ENCODE results near the gene SPINK14. TPM values are rescaled to one million over a fixed set of nuclear protein-coding genes. Genes with fewer than 3 reads are reported as not detected.

SPINK14 gene, protein sequence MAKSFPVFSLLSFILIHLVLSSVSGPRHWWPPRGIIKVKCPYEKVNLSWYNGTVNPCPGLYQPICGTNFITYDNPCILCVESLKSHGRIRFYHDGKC
- total RNA-seq: not detected
- not detected for total RNA-seq (2013)
- 0 reads per million in 29 experiments for total RNA-seq

DNA sequence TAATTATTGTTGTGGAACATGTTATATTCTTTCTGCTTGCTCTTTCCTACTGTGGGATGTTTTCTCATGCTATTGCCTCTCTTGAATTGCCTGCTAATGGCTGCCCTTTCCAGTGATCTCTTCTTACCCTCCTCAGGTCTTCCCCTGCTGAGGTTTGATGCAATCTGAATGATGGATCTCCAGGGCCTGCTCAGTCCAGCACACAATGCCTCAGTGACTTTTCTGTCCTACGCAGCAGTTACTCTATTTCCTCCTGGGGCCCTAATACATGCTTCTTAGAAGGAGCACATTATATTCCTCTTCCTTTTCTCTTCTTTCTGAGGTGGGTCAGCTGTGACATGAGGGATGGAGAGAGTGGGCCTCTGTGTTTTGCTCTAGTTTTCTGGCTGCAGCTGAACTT is at the start of gene SPINK14:
Gene SPINK14 (plus strand): TSS at position 301 of the 400 bp plus-strand sequence. CDS start 1,187 bp downstream, outside the sequence.
- no CpG with 5 or more reads among the region's 1 CpG for WGBS (ENCODE audit: insufficient coverage)
- POLR2A ChIA-PET: no interaction called here

DNA sequence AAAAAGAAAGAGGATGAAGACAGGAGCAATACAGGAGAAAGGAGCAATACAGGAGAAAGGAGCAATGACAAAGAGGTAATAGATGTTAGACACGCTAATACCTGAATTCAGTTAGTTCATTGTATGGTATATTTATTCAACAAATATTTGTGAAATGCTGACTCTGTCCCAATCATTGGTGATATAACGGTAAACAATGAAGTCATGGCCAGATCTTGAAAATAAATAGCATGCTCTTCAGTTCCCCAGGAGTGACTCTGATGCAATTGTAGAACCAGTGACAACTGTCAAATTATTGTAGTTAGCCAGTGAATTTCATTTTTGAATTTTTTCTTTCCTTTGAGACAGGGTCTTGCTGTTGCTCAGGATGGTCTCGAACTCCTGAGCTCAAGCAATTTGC is 48.0 kb upstream of the SPINK14 start:
- H3K4me3 Mint-ChIP-seq: no peak overlapping the region
- H3K36me3 Mint-ChIP-seq: no peaks in the 10 kb centered on the region
- WGBS (ENCODE audit: insufficient coverage): 50% methylated on average over 1 of the region's 3 CpGs

More for the DNA sequence above, at the start of gene SPINK14:
- Histone ChIP-seq H3K27ac (ENCODE audit: low read length) (no peak within 1 kb of the TSS), H3K4me3 (ENCODE audit: control insufficient read depth in 1 of 2, extremely low read depth in 1 of 2, low read length in 1 of 2) (no peak within 1 kb of the TSS), H3K36me3 (ENCODE audit: control insufficient read depth in 2 of 2, extremely low read depth in 1 of 2, insufficient read depth in 1 of 2, low read length in 1 of 2) (no peaks in the 10 kb centered on the region), H3K27me3 (replicated peaks in 1 of 2; ENCODE audit: control insufficient read depth in 2 of 2, extremely low read depth in 1 of 2, insufficient read depth in 2 of 2, low read length in 1 of 2) (no peaks in the 10 kb centered on the region), H3K4me1 (ENCODE audit: control insufficient read depth in 1 of 2, extremely low read depth in 1 of 2, insufficient read depth in 2 of 2, low read length in 2 of 2) (no peaks in the 10 kb centered on the region), H3K9me3 (no peaks in the 10 kb centered on the region)
- Mint-ChIP-seq H3K4me3 (no peak within 1 kb of the TSS), H3K27ac (no peak within 1 kb of the TSS), H3K9me3 (no peaks in the 10 kb centered on the region), H3K4me1 (no peaks in the 10 kb centered on the region), H3K36me3 (no peaks in the 10 kb centered on the region), H3K27me3 (peaks cover 3 to 12% of the 10 kb centered on the region in 2 donors)
- DNase-seq: no peak
- ATAC-seq (replicated peaks in 1 of 4): no peak
- CTCF ChIA-PET: no interaction called here

DNA sequence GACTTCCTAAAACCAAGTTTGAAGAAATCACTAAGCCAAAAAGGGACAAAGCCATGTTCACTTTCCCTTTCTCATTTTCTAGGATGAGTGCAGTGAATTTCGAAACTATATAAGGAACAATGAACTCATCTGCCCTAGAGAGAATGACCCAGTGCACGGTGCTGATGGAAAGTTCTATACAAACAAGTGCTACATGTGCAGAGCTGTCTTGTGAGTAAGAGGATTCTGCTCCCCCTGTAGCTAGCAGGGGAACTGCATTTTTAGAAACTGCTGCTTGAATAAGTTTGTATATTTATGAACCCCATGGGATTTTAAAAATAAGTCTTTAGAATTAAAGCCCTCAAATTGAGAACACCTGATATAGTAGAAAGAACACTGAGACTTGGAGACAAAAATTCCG is 42.7 kb upstream of the SPINK14 start:
- Histone ChIP-seq H3K27ac (ENCODE audit: low read length) (no peak overlapping the region), H3K4me3 (ENCODE audit: control insufficient read depth in 1 of 2, extremely low read depth in 1 of 2, low read length in 1 of 2) (no peak overlapping the region), H3K36me3 (ENCODE audit: control insufficient read depth in 2 of 2, extremely low read depth in 1 of 2, insufficient read depth in 1 of 2, low read length in 1 of 2) (no peaks in the 10 kb centered on the region), H3K9me3 (no peaks in the 10 kb centered on the region), H3K27me3 (replicated peaks in 1 of 2; ENCODE audit: control insufficient read depth in 2 of 2, extremely low read depth in 1 of 2, insufficient read depth in 2 of 2, low read length in 1 of 2) (no peaks in the 10 kb centered on the region), H3K4me1 (ENCODE audit: control insufficient read depth in 1 of 2, extremely low read depth in 1 of 2, insufficient read depth in 2 of 2, low read length in 2 of 2) (no peaks in the 10 kb centered on the region)
- peaks cover 0 to 5% of the 10 kb centered on the region in 2 donors for H3K27me3 Mint-ChIP-seq
- no peak overlapping the region for H3K27ac Mint-ChIP-seq
- ChIA-PET CTCF (no interaction called here), POLR2A (interaction anchor here in 1 of 2 donors (0.6 kb wide), 1 partner anchor 15 kb away, joined by 3 read pairs; no protein-coding TSS in a partner anchor)
- no peak for ATAC-seq (replicated peaks in 1 of 4)
- 11% methylated on average over 1 of the region's 3 CpGs for WGBS (ENCODE audit: insufficient coverage)
- H3K9me3 Mint-ChIP-seq: no peaks in the 10 kb centered on the region
- no peak overlapping the region for H3K4me3 Mint-ChIP-seq
- no peak for DNase-seq
- no peaks in the 10 kb centered on the region for H3K36me3 Mint-ChIP-seq
- H3K4me1 Mint-ChIP-seq: no peaks in the 10 kb centered on the region

More for the DNA sequence above, 48.0 kb upstream of the SPINK14 start:
- Mint-ChIP-seq H3K27ac (no peak overlapping the region), H3K9me3 (no peaks in the 10 kb centered on the region), H3K27me3 (peaks cover 0 to 2% of the 10 kb centered on the region in 2 donors), H3K4me1 (no peaks in the 10 kb centered on the region)
- ChIA-PET CTCF (no interaction called here), POLR2A (no interaction called here)
- DNase-seq: no peak
- no peaks in the 10 kb centered on the region for H3K27me3 ChIP-seq (replicated peaks in 1 of 2; ENCODE audit: control insufficient read depth in 2 of 2, extremely low read depth in 1 of 2, insufficient read depth in 2 of 2, low read length in 1 of 2)
- no peak overlapping the region for H3K4me3 ChIP-seq (ENCODE audit: control insufficient read depth in 1 of 2, extremely low read depth in 1 of 2, low read length in 1 of 2)
- H3K36me3 ChIP-seq (ENCODE audit: control insufficient read depth in 2 of 2, extremely low read depth in 1 of 2, insufficient read depth in 1 of 2, low read length in 1 of 2): no peaks in the 10 kb centered on the region
- no peak overlapping the region for H3K27ac ChIP-seq (ENCODE audit: low read length)
- no peak for ATAC-seq (replicated peaks in 1 of 4)
- H3K4me1 ChIP-seq (ENCODE audit: control insufficient read depth in 1 of 2, extremely low read depth in 1 of 2, insufficient read depth in 2 of 2, low read length in 2 of 2): no peaks in the 10 kb centered on the region
- H3K9me3 ChIP-seq: no peaks in the 10 kb centered on the region

DNA sequence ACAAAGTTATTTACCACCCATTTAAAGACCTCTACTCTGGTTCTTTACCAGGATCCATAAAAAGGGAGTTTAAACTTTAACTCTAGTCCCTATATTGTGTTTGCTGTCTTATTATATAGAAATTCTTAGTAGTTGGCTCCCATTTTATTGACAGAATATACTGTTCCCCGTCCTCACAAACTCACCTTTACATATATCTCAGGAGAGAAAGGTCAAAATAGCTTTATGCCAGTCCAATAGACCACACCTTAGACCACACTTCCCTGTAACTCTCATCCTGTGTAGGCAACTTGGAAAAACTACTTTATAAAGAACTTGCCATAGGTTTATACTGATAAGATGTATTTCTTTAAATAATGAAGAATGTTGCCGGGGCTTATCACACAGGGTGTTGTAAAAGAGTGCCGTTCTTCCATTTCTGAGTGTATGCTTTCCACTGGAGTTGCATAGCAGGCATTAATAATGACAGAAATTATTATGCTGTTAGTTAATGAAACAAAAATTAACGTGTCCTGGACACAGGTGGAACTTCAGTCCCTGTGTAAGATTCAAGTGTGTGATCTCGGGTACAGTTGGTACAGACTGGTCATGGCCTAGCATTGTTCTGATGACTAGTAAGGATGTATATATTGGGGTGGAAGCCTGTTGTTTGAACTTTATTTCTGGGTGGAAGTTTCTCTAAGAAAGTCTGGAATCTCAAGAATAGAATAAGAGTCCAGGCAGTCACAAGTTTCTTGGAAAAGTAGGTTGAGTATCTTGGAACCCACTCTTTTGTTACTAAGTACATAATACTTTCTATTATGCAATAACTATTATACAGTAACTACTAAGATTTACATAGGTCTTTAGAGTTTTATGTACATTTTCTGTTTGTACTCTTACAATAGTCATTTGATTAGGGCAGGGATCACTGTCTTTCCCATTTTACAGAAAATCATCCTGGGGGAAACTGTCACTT is 33.0 kb upstream of the SPINK14 start:
- ChIA-PET CTCF (no interaction called here), POLR2A (no interaction called here)
- 73% methylated on average over 4 of the region's 5 CpGs for WGBS (ENCODE audit: insufficient coverage)
- no peaks in the 10 kb centered on the region for H3K4me1 Mint-ChIP-seq
- no peaks in the 10 kb centered on the region for H3K36me3 ChIP-seq (ENCODE audit: control insufficient read depth in 2 of 2, extremely low read depth in 1 of 2, insufficient read depth in 1 of 2, low read length in 1 of 2)
- H3K27me3 ChIP-seq (replicated peaks in 1 of 2; ENCODE audit: control insufficient read depth in 2 of 2, extremely low read depth in 1 of 2, insufficient read depth in 2 of 2, low read length in 1 of 2): no peaks in the 10 kb centered on the region
- no peak overlapping the region for H3K27ac Mint-ChIP-seq
- H3K4me1 ChIP-seq (ENCODE audit: control insufficient read depth in 1 of 2, extremely low read depth in 1 of 2, insufficient read depth in 2 of 2, low read length in 2 of 2): no peaks in the 10 kb centered on the region
- H3K36me3 Mint-ChIP-seq: no peaks in the 10 kb centered on the region
- DNase-seq: no peak
- no peaks in the 10 kb centered on the region for H3K9me3 Mint-ChIP-seq
- H3K4me3 Mint-ChIP-seq: no peak overlapping the region
- H3K27ac ChIP-seq (ENCODE audit: low read length): no peak overlapping the region
- peaks cover 3% of the 10 kb centered on the region in 2 donors for H3K27me3 Mint-ChIP-seq
- no peak overlapping the region for H3K4me3 ChIP-seq (ENCODE audit: control insufficient read depth in 1 of 2, extremely low read depth in 1 of 2, low read length in 1 of 2)
- no peak for ATAC-seq (replicated peaks in 1 of 4)
- H3K9me3 ChIP-seq: no peaks in the 10 kb centered on the region

DNA sequence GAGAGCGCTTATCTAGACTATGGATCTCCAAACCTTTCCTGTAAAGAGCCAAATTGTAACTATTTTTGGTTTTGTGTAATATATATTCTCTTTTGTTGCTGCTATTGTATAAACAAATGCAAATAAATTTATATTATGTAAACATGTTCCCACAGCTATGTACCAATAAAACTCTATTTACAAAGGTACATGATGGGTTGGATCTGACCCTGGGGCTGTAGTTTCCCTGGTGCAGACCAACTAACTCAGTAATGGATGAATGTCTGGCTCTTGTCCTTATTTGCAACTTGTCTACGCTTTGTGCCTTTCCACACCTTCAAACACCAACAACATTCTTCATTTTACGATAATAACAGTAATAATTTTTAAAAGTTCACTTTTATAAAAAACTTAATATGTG is 27.5 kb upstream of the SPINK14 start:
- POLR2A ChIA-PET: interaction anchor here in 1 of 2 donors (0.7 kb wide), 1 partner anchor 15 kb away, joined by 3 read pairs; no protein-coding TSS in a partner anchor

DNA sequence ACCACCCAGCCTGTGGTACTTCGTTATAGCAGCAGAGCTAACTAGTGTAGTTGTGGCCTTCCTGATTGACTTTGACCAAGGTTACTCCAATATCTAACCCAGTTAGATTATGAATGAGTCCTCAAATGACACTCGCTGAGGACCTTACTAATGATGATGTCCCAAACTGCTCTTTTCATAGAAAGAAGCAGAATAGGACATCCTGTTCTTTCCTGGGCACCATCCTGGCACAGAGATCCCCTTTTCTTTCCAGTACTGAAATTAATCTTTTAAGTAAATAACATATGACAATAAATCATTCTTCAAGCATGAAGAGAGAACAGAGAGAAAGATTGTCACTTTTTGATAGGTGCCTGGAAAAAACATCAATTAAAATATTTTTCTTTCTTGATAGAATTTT is 26.7 kb upstream of the SPINK14 start:
- ChIA-PET CTCF (no interaction called here), POLR2A (no interaction called here)
- DNase-seq (no peak), ATAC-seq (replicated peaks in 1 of 4) (no peak)
- no CpG with 5 or more reads among the region's 2 CpGs for WGBS (ENCODE audit: insufficient coverage)
- Mint-ChIP-seq H3K4me3 (no peak overlapping the region), H3K27ac (no peak overlapping the region), H3K27me3 (peaks cover 5 to 6% of the 10 kb centered on the region in 2 donors), H3K4me1 (no peaks in the 10 kb centered on the region), H3K36me3 (no peaks in the 10 kb centered on the region), H3K9me3 (no peaks in the 10 kb centered on the region)
- Histone ChIP-seq H3K9me3 (no peaks in the 10 kb centered on the region), H3K36me3 (ENCODE audit: control insufficient read depth in 2 of 2, extremely low read depth in 1 of 2, insufficient read depth in 1 of 2, low read length in 1 of 2) (no peaks in the 10 kb centered on the region), H3K27me3 (replicated peaks in 1 of 2; ENCODE audit: control insufficient read depth in 2 of 2, extremely low read depth in 1 of 2, insufficient read depth in 2 of 2, low read length in 1 of 2) (no peaks in the 10 kb centered on the region), H3K4me1 (ENCODE audit: control insufficient read depth in 1 of 2, extremely low read depth in 1 of 2, insufficient read depth in 2 of 2, low read length in 2 of 2) (no peaks in the 10 kb centered on the region), H3K4me3 (ENCODE audit: control insufficient read depth in 1 of 2, extremely low read depth in 1 of 2, low read length in 1 of 2) (no peak overlapping the region), H3K27ac (ENCODE audit: low read length) (no peak overlapping the region)

More for the DNA sequence above, 27.5 kb upstream of the SPINK14 start:
- Mint-ChIP-seq H3K4me1 (no peaks in the 10 kb centered on the region), H3K27ac (no peak overlapping the region), H3K36me3 (no peaks in the 10 kb centered on the region), H3K27me3 (peaks cover 5 to 6% of the 10 kb centered on the region in 2 donors), H3K4me3 (no peak overlapping the region), H3K9me3 (no peaks in the 10 kb centered on the region)
- CTCF ChIA-PET: no interaction called here
- ATAC-seq (replicated peaks in 1 of 4) (no peak), DNase-seq (no peak)
- H3K36me3 ChIP-seq (ENCODE audit: control insufficient read depth in 2 of 2, extremely low read depth in 1 of 2, insufficient read depth in 1 of 2, low read length in 1 of 2): no peaks in the 10 kb centered on the region
- H3K9me3 ChIP-seq: no peaks in the 10 kb centered on the region
- WGBS (ENCODE audit: insufficient coverage): no CpG with 5 or more reads among the region's 3 CpGs
- no peaks in the 10 kb centered on the region for H3K27me3 ChIP-seq (replicated peaks in 1 of 2; ENCODE audit: control insufficient read depth in 2 of 2, extremely low read depth in 1 of 2, insufficient read depth in 2 of 2, low read length in 1 of 2)
- H3K4me1 ChIP-seq (ENCODE audit: control insufficient read depth in 1 of 2, extremely low read depth in 1 of 2, insufficient read depth in 2 of 2, low read length in 2 of 2): no peaks in the 10 kb centered on the region
- no peak overlapping the region for H3K4me3 ChIP-seq (ENCODE audit: control insufficient read depth in 1 of 2, extremely low read depth in 1 of 2, low read length in 1 of 2)
- H3K27ac ChIP-seq (ENCODE audit: low read length): no peak overlapping the region
